H9 (cell line): ENCODE data around the gene SELENOK. TPM values are rescaled to one million over a fixed set of nuclear protein-coding genes. Genes with fewer than 3 reads are reported as not detected.

Source experiments
- DNase-seq: peaks from one replicate; pipeline ENCODE4 v3.0.0-alpha.2; 2017
- H2AFZ ChIP-seq: one replicate; pipeline ENCODE4 v1.6.1; 2013; ENCODE audit warnings: mild to moderate bottlenecking, low read length, control low read depth, moderate library complexity
- H2AK5ac ChIP-seq: 2 replicates; pipeline ENCODE4 v1.6.1; 2013; ENCODE audit warnings: low read length, control low read depth, mixed read lengths; ENCODE audit not compliant: insufficient read length
- H2BK120ac ChIP-seq: one replicate; pipeline ENCODE4 v1.6.1; 2013; ENCODE audit warnings: low read depth, mild to moderate bottlenecking, low read length, control low read depth, inconsistent platforms; ENCODE audit not compliant: poor library complexity, severe bottlenecking
- H2BK12ac ChIP-seq: 2 replicates; pipeline ENCODE4 v1.6.1; 2013; ENCODE audit warnings: low read length, control low read depth, mixed read lengths, low read depth; ENCODE audit not compliant: insufficient read length
- H2BK15ac ChIP-seq: 2 replicates; pipeline ENCODE4 v1.6.1; 2013; ENCODE audit warnings: low read depth, low read length, control low read depth
- H2BK20ac ChIP-seq: one replicate; pipeline ENCODE4 v1.6.1; 2013; ENCODE audit warnings: low read depth, mild to moderate bottlenecking, low read length, control low read depth, inconsistent platforms; ENCODE audit not compliant: poor library complexity, severe bottlenecking
- H2BK5ac ChIP-seq: 2 replicates; pipeline ENCODE4 v1.6.1; 2013; ENCODE audit warnings: low read length, control low read depth, mixed read lengths; ENCODE audit not compliant: insufficient read length
- H3K14ac ChIP-seq: 2 replicates; pipeline ENCODE4 v1.6.1; 2013; ENCODE audit warnings: low read length, control low read depth; ENCODE audit not compliant: insufficient read depth
- H3K18ac ChIP-seq: 2 replicates; pipeline ENCODE4 v1.6.1; 2013; ENCODE audit warnings: low read depth, mild to moderate bottlenecking, mixed read lengths, low read length, control low read depth; ENCODE audit not compliant: insufficient read length
- H3K23ac ChIP-seq: 2 replicates; pipeline ENCODE4 v1.6.1; 2013; ENCODE audit warnings: low read length, control low read depth, mixed read lengths, low read depth; ENCODE audit not compliant: insufficient read length
- H3K23me2 ChIP-seq: 2 replicates; pipeline ENCODE4 v1.6.1; 2013; ENCODE audit warnings: low read depth, mild to moderate bottlenecking, mixed read lengths, low read length, control low read depth; ENCODE audit not compliant: insufficient read length, poor library complexity, severe bottlenecking
- H3K27ac ChIP-seq: 2 replicates; pipeline ENCODE4 v1.5.1; 2013; ENCODE audit warnings: low read length, control low read depth, mixed read lengths, low read depth; ENCODE audit not compliant: insufficient read length
- H3K27me3 ChIP-seq: 2 replicates; pipeline ENCODE4 v1.6.1; 2013; ENCODE audit warnings: low read length, control low read depth, inconsistent platforms; ENCODE audit not compliant: insufficient read depth
- H3K4ac ChIP-seq: 2 replicates; pipeline ENCODE4 v1.6.1; 2013; ENCODE audit warnings: low read depth, mild to moderate bottlenecking, control low read depth, inconsistent platforms, low read length, moderate library complexity
- H3K4me1 ChIP-seq: 2 replicates; pipeline ENCODE4 v1.6.1; 2013; ENCODE audit warnings: low read length, control low read depth, inconsistent platforms; ENCODE audit not compliant: insufficient read depth
- H3K4me2 ChIP-seq: 2 replicates; pipeline ENCODE4 v1.6.1; 2013; ENCODE audit warnings: low read length, control low read depth, mixed read lengths; ENCODE audit not compliant: insufficient read length, insufficient read depth
- H3K56ac ChIP-seq: 2 replicates; pipeline ENCODE4 v1.6.1; 2013; ENCODE audit warnings: low read depth, mild to moderate bottlenecking, mixed read lengths, low read length, control low read depth; ENCODE audit not compliant: insufficient read length
- H3K79me1 ChIP-seq: 2 replicates; pipeline ENCODE4 v1.6.1; 2013; ENCODE audit warnings: low read depth, mild to moderate bottlenecking, moderate library complexity, low read length, control low read depth, inconsistent platforms; ENCODE audit not compliant: insufficient read depth, poor library complexity, severe bottlenecking
- H3K79me2 ChIP-seq: 2 replicates; pipeline ENCODE4 v1.6.1; 2013; ENCODE audit warnings: low read length, control low read depth, inconsistent platforms; ENCODE audit not compliant: insufficient read depth
- H3K9ac ChIP-seq: 2 replicates; pipeline ENCODE4 v1.6.1; 2013; ENCODE audit warnings: low read length, control low read depth, mixed read lengths; ENCODE audit not compliant: insufficient read length; ENCODE audit errors: extremely low read depth
- H3K9me3 ChIP-seq: one replicate; pipeline ENCODE4 v1.6.1; 2013; ENCODE audit warnings: low read depth, low read length, inconsistent platforms; ENCODE audit not compliant: control insufficient read depth
- H3T11ph ChIP-seq: one replicate; pipeline ENCODE4 v1.6.1; 2013; ENCODE audit warnings: mild to moderate bottlenecking, low read length, control low read depth, inconsistent platforms
- H4K20me1 ChIP-seq: one replicate; pipeline ENCODE4 v1.6.1; 2013; ENCODE audit not compliant: control insufficient read depth, insufficient read length, insufficient read depth
- H4K5ac ChIP-seq: 2 replicates; pipeline ENCODE4 v1.6.1; 2013; ENCODE audit warnings: low read depth, mild to moderate bottlenecking, mixed read lengths, low read length, control low read depth; ENCODE audit not compliant: insufficient read length
- H4K8ac ChIP-seq: replicated peaks from 2 replicates; pipeline ENCODE4 v1.6.1; 2013; ENCODE audit warnings: low read length, control low read depth, mixed read lengths, low read depth; ENCODE audit not compliant: insufficient read length
- H4K91ac ChIP-seq: 2 replicates; pipeline ENCODE4 v1.6.1; 2013; ENCODE audit warnings: low read depth, mild to moderate bottlenecking, moderate library complexity, mixed read lengths, low read length, control low read depth; ENCODE audit not compliant: insufficient read length
- H3K27ac Mint-ChIP-seq, 3 experiments: 2 replicates in 2 of 3; 3 replicates in 1 of 3; pipeline ENCODE4 v1.8.0; 2020 to 2021; ENCODE audit warnings: mixed read lengths in 3 of 3, mild to moderate bottlenecking in 1 of 3, moderate library complexity in 1 of 3
- H3K27me3 Mint-ChIP-seq: 2 replicates; pipeline ENCODE4 v1.8.0; 2021; ENCODE audit warnings: low read depth, mild to moderate bottlenecking, moderate library complexity, mixed read lengths
- H3K36me3 Mint-ChIP-seq, 3 experiments: 2 replicates in 2 of 3; 3 replicates in 1 of 3; pipeline ENCODE4 v1.8.0; 2020 to 2021; ENCODE audit warnings: low read depth in 3 of 3, mixed read lengths in 3 of 3; ENCODE audit not compliant: insufficient read depth in 1 of 3
- H3K4me1 Mint-ChIP-seq, 2 experiments: 2 replicates each; pipeline ENCODE4 v1.8.0; 2020; ENCODE audit warnings: mixed read lengths in 2 of 2
- H3K4me3 Mint-ChIP-seq, 2 experiments: 2 replicates in 1 of 2; 3 replicates in 1 of 2; pipeline ENCODE4 v1.8.0; 2020 to 2021; ENCODE audit warnings: mild to moderate bottlenecking in 2 of 2, mixed read lengths in 2 of 2, moderate library complexity in 1 of 2
- H3K9me3 Mint-ChIP-seq, 2 experiments: 2 replicates in 1 of 2; 3 replicates in 1 of 2; pipeline ENCODE4 v1.8.0; 2020; ENCODE audit warnings: mild to moderate bottlenecking in 2 of 2, mixed read lengths in 2 of 2, moderate library complexity in 1 of 2
- WGBS: extraction: QIAGEN DNeasy Blood & Tissue Kit; methylation state at CpG from one replicate; pipeline ENCODE4 v1.1.7; 2013; ENCODE audit warnings: missing lambda C conversion rate, low lambda C conversion rate, mixed read lengths; ENCODE audit not compliant: insufficient read length; ENCODE audit errors: extremely low coverage; 5-methylcytosine and 5-hydroxymethylcytosine counted together
- total RNA-seq: library from RNA; stranded (reverse); gene quantifications from 2 replicates; pipeline ENCODE4 v1.2.1, GENCODE V29; 2021
- TF ChIP-seq, protein P1 (sequence below): fragments of 200-600 bp; sonication (generic); conservative IDR thresholded peaks from 3 replicates; pipeline ENCODE4 v1.8.0; 2021; ENCODE audit warnings: antibody characterized with exemption, mild to moderate bottlenecking

The SELENOK gene
- total RNA-seq, 1 experiment from 2014 or later, result 34.6 TPM

- H3K23me2 ChIP-seq, result no peaks in the 10 kb centered on the region
- Mint-ChIP-seq H3K27ac (no peak overlapping the region), H3K4me3 (no peak overlapping the region), H3K27me3 (no peaks in the 10 kb centered on the region), H3K9me3 (no peaks in the 10 kb centered on the region), H3K4me1 (no peaks in the 10 kb centered on the region), H3K36me3 (peaks cover 7 to 54% (median 46%) of the 10 kb centered on the region in 3 experiments; a peak in 6 of 7 replicates)
- no peak overlapping the region for H3K23ac ChIP-seq
- no peaks in the 10 kb centered on the region for H3K9me3 ChIP-seq
- no peak overlapping the region for H2BK5ac ChIP-seq
- no peaks in the 10 kb centered on the region for H3K79me1 ChIP-seq
- no peak overlapping the region for H2AFZ ChIP-seq
- H4K20me1 ChIP-seq, result no peaks in the 10 kb centered on the region
- no peak overlapping the region for H3K14ac ChIP-seq
- no peak overlapping the region for H3T11ph ChIP-seq
- DNase-seq, result no peak
- TF ChIP-seq, protein P1, sequence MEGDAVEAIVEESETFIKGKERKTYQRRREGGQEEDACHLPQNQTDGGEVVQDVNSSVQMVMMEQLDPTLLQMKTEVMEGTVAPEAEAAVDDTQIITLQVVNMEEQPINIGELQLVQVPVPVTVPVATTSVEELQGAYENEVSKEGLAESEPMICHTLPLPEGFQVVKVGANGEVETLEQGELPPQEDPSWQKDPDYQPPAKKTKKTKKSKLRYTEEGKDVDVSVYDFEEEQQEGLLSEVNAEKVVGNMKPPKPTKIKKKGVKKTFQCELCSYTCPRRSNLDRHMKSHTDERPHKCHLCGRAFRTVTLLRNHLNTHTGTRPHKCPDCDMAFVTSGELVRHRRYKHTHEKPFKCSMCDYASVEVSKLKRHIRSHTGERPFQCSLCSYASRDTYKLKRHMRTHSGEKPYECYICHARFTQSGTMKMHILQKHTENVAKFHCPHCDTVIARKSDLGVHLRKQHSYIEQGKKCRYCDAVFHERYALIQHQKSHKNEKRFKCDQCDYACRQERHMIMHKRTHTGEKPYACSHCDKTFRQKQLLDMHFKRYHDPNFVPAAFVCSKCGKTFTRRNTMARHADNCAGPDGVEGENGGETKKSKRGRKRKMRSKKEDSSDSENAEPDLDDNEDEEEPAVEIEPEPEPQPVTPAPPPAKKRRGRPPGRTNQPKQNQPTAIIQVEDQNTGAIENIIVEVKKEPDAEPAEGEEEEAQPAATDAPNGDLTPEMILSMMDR, result no peak
- H2BK120ac ChIP-seq, result no peak overlapping the region
- H3K4ac ChIP-seq, result no peak overlapping the region
- H4K8ac ChIP-seq, result no peak overlapping the region
- no peak overlapping the region for H2BK20ac ChIP-seq
- WGBS, result no CpG with 5 or more reads among the region's 1 CpG
- no peak overlapping the region for H2AK5ac ChIP-seq
- no peak overlapping the region for H3K4me2 ChIP-seq
- no peaks in the 10 kb centered on the region for H3K27me3 ChIP-seq
- no peak overlapping the region for H3K27ac ChIP-seq
- H3K9ac ChIP-seq, result no peak overlapping the region
- H2BK12ac ChIP-seq, result no peak overlapping the region
- H2BK15ac ChIP-seq, result no peak overlapping the region
- no peak overlapping the region for H4K91ac ChIP-seq
- no peaks in the 10 kb centered on the region for H3K4me1 ChIP-seq
- H3K56ac ChIP-seq, result no peak overlapping the region
- no peak overlapping the region for H4K5ac ChIP-seq
- no peaks in the 10 kb centered on the region for H3K79me2 ChIP-seq
- H3K18ac ChIP-seq, result no peak overlapping the region
These were observed 28.5 kb downstream of the SELENOK start for GRCh38 chr3:53863145-53863544.
